NCI-H226 (cell line): Measurements from ENCODE around the gene RAB8A.
"Not testable (repeated sequence)": the region's sequence is repeated elsewhere in the genome, so short reads cannot be mapped to it uniquely, and the experiment has no call there.

ENCODE experiments used
- DNase-seq: peaks from one replicate; pipeline ENCODE4 v3.0.0-alpha.2; 2015

Gene RAB8A

GRCh38 chr19:16113727-16114126 is 2.0 kb downstream of the RAB8A start:
- no peak for DNase-seq

- no peak for DNase-seq
These were observed 3.8 kb downstream of the RAB8A start for GRCh38 chr19:16115301-16116039.

- no peak for DNase-seq
These were observed 4.4 kb downstream of the RAB8A start for GRCh38 chr19:16116067-16116466.

- no peak for DNase-seq
These were observed 5.9 kb downstream of the RAB8A start for GRCh38 chr19:16117594-16118033.

- DNase-seq, result no peak
These were observed 6.9 kb downstream of the RAB8A start for GRCh38 chr19:16118489-16119033.

GRCh38 chr19:16119075-16119857 is 7.6 kb downstream of the RAB8A start:
- DNase-seq, result not testable (repeated sequence)

- DNase-seq, result no peak
These were observed 9.5 kb downstream of the RAB8A start for GRCh38 chr19:16121141-16121540.

- no peak for DNase-seq
These were observed 10.3 kb downstream of the RAB8A start for GRCh38 chr19:16121967-16122366.

- DNase-seq, result no peak
These were observed 13.3 kb downstream of the RAB8A start for GRCh38 chr19:16124953-16125352.

GRCh38 chr19:16125737-16126495 is 14.2 kb downstream of the RAB8A start:
- DNase-seq, result no peak

GRCh38 chr19:16127080-16127479 is 15.4 kb downstream of the RAB8A start:
- no peak for DNase-seq

GRCh38 chr19:16127776-16128371 is 16.2 kb downstream of the RAB8A start:
- DNase-seq, result no peak

- no peak for DNase-seq
These were observed 20.0 kb downstream of the RAB8A start for GRCh38 chr19:16131648-16132047.

GRCh38 chr19:16133818-16134217 is 22.1 kb downstream of the RAB8A start:
- no peak for DNase-seq

GRCh38 chr19:16134510-16134909 is 22.8 kb downstream of the RAB8A start:
- DNase-seq, result no peak

GRCh38 chr19:16135430-16136127 is 23.9 kb downstream of the RAB8A start:
- DNase-seq, result no peak

- no peak for DNase-seq
These were observed 24.7 kb downstream of the RAB8A start for GRCh38 chr19:16136185-16136999.

- DNase-seq, result no peak
These were observed 28.1 kb downstream of the RAB8A start for GRCh38 chr19:16139752-16140151.

GRCh38 chr19:16141043-16141442 is 29.4 kb downstream of the RAB8A start:
- DNase-seq, result no peak

GRCh38 chr19:16142032-16142580 is 30.4 kb downstream of the RAB8A start:
- no peak for DNase-seq
